ENCODE data around the gene PPIG.

DNA sequence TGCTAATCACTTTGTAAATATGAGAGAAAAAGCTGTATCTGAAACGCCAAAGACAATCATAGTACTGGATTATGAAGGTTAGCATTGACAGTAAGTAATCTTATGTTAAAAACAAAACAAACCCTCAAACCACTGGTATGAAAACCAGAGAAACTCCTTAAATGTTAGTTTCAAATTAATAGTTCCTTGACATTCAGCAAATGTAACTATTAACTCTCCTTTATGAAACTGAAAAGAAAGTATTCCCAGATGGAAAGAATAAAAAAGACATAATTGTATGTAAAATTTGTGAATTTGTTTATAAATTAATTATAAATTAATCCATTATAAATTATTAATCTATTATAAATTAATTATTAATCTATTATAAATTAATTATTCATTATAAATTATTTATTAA lies 22.8 kb upstream of the PPIG start:
- TF ChIP-seq, protein P1, sequence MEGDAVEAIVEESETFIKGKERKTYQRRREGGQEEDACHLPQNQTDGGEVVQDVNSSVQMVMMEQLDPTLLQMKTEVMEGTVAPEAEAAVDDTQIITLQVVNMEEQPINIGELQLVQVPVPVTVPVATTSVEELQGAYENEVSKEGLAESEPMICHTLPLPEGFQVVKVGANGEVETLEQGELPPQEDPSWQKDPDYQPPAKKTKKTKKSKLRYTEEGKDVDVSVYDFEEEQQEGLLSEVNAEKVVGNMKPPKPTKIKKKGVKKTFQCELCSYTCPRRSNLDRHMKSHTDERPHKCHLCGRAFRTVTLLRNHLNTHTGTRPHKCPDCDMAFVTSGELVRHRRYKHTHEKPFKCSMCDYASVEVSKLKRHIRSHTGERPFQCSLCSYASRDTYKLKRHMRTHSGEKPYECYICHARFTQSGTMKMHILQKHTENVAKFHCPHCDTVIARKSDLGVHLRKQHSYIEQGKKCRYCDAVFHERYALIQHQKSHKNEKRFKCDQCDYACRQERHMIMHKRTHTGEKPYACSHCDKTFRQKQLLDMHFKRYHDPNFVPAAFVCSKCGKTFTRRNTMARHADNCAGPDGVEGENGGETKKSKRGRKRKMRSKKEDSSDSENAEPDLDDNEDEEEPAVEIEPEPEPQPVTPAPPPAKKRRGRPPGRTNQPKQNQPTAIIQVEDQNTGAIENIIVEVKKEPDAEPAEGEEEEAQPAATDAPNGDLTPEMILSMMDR (conservative IDR thresholded peaks at IDR 0.05 in 1 of 2, IDR thresholded peaks at IDR 0.05 in 1 of 2; ENCODE audit: extremely low read depth in 1 of 2, insufficient read depth in 1 of 2, low read depth in 1 of 2, low read length in 2 of 2) = no peak
- no peak for TF ChIP-seq EZH2 (IDR thresholded peaks at IDR 0.05; ENCODE audit: borderline replicate concordance, low read length)

All from mammary epithelial cell (primary cell).